HG02981 (cell line): ENCODE data around the gene LDHD.

ENCODE experiments used
- ATAC-seq: cut with Tn5 transposase; IDR thresholded peaks from one replicate; pipeline ENCODE4 v1.9.1; 2021; ENCODE audit warnings: mild to moderate bottlenecking, moderate library complexity; ENCODE audit not compliant: unreplicated experiment

Gene LDHD

GRCh38 chr16:75114946-75115825 lies 1.4 kb downstream of the LDHD start:
- ATAC-seq: no peak

- ATAC-seq: no peak
These were observed 2.2 kb downstream of the LDHD start for GRCh38 chr16:75114179-75114945.

- ATAC-seq: no peak
These were observed 2.9 kb downstream of the LDHD start for GRCh38 chr16:75113541-75114121.

- ATAC-seq: no peak
These were observed 3.7 kb downstream of the LDHD start for GRCh38 chr16:75112734-75113491.

GRCh38 chr16:75111961-75112733 lies 4.4 kb downstream of the LDHD start:
- no peak for ATAC-seq

- no peak for ATAC-seq
These were observed 5.1 kb downstream of the LDHD start for GRCh38 chr16:75111514-75111940.

GRCh38 chr16:75110637-75111513 lies 5.7 kb downstream of the LDHD start:
- peak; percentile 67 for ATAC-seq

GRCh38 chr16:75109732-75110243 lies 6.8 kb downstream of the LDHD start:
- ATAC-seq: no peak

GRCh38 chr16:75108792-75109731 lies 7.5 kb downstream of the LDHD start:
- no peak for ATAC-seq

GRCh38 chr16:75107505-75107904 lies 9.1 kb downstream of the LDHD start:
- ATAC-seq: no peak

DNA sequence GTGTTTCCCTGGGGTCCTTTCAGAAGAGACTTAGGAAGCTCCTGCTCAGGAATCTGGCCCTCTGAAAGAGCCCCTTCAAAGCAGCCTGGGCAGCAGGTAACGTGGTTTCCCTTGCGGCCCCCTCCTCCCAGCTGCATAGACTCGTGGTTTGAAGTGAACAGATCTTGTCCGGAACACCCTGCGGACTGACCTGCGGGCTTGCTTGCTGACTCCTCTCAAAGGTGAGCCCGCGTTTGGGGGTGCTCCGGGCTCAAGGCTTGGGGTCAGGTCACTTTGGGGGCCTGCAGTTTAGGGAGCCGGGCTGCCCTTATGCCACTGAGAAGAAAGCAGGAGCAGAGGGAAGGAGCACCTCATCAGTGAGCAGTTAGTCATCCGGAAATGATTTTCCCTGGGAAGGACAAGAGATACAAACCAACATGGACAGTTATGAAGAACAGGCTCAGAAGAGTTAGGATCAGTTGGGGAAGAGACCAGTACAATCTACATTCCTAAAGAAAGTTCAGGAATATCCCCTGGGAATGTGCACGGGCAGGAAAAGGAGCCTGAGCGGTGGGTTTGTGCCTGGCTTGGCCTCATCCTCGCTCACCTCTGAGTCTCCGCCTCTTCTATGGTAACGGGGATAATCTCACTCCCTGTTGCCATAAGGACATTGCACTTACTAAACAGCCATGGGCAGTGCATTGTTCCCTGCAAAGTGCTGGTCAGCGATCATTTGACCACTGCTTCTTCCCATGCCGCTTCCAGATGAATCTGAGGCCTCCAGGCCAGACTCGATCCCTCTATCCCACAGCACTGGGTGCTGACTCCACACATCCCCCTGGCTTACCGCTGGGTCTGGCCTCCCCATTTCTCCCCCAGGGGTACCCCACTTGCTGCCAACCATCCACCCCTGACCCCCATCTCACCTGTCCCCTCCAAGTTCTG lies 10.0 kb downstream of the LDHD start:
- no peak for ATAC-seq

- no peak for ATAC-seq
These were observed 11.1 kb downstream of the LDHD start for GRCh38 chr16:75105306-75106061.

DNA sequence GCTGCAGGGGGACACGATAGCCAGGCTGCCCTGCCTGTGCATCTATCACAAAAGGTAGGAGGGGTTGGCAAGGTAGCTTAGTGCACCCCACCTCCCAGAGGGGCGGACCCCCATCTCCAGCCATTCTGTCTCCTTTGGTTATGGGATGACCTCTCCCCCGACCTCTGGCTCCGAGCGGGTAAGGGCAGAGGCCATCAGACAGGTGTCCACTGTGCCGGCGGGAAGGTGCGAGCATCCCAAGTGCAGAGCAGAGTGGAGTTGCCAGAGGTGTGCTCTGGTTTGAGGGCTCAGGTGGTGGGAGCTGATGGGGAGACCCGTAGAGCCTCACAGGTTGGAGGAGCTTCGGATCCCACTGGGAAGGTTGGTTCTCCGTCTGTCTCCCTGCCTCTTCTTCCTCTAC lies 11.7 kb downstream of the LDHD start:
- no peak for ATAC-seq

- no peak for ATAC-seq
These were observed 12.6 kb downstream of the LDHD start for GRCh38 chr16:75103994-75104393.

GRCh38 chr16:75102595-75102994 lies 14.0 kb downstream of the LDHD start:
- no peak for ATAC-seq

DNA sequence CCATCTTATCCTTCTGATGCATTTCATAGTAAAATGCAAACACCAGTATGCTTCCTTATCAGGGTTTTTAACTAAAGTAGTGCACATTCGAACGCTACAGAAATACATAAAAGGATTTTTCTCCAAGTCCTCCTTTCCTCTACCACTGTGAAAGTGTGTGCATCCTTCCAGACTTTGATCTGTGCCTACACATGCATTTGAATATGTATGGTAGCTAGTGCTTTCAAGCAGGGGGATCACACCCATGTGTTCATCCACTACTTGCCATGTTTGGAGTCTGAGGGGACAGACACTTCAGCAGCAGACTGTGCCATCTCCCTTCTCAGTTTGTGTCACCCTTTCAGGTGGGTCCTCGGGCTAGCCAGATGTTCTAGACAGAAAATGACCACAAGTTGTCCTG lies 14.9 kb downstream of the LDHD start:
- no peak for ATAC-seq
